ENCODE results near the gene SCART1. TPM values are rescaled to one million over a fixed set of nuclear protein-coding genes. Genes with fewer than 3 reads are reported as not detected.

SCART1 gene
- total RNA-seq: 1 to 10 TPM; 4.8 to 8.1 (median 6.1) TPM

- Histone ChIP-seq H3K27me3 (no peaks in the 10 kb centered on the region), H3K27ac (no peak within 1 kb of the TSS), H3K36me3 (peaks cover 0 to 36% (median 0%) of the 10 kb centered on the region in 3 donors), H3K4me3 (no peak within 1 kb of the TSS), H3K4me1 (no peaks in the 10 kb centered on the region), H3K9me3 (peaks cover 0 to 24% (median 7%) of the 10 kb centered on the region in 4 donors)
- TF ChIP-seq CTCF (IDR thresholded peaks at IDR 0.05): no peak
- no peak for TF ChIP-seq POLR2A (IDR thresholded peaks at IDR 0.05)
- TF ChIP-seq EP300 (IDR thresholded peaks at IDR 0.05): no peak
- DNase-seq (ENCODE audit: low spot score in 2 of 2): no peak
- WGBS, 2 donors: 65 to 84% methylated on average over 6 of the region's 11 CpGs
Observed at GRCh38 chr10:133453516-133454203, at the start of gene SCART1. TSS of gene SCART1 (plus strand) at chr10:133453945. CDS start at chr10:133453998, 53 bp downstream.

DNA sequence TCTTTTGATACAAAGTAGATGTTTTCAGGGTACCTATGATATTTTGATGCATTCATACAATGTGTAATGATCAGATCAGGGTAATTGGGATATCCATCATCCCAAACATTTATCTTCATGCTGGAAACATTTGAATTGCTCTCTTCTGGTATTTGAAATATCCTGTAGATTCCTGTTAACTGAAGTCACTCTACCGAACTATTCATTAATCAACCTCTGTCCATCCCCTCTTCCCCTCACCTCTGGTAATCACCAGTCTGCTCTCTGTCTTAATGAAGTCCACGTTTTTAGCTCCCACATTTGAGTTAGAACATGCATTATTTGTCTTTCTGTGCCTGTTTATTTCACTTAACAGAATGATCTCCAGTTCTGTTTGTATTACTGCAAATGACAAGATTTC is 48.5 kb upstream of the SCART1 start:
- Histone ChIP-seq H3K36me3 (peaks cover 0 to 96% (median 26%) of the 10 kb centered on the region in 3 donors), H3K9me3 (peaks cover 0 to 4% (median 0%) of the 10 kb centered on the region in 4 donors), H3K27me3 (no peaks in the 10 kb centered on the region), H3K27ac (no peak overlapping the region), H3K4me1 (peaks cover 0 to 3% (median 0%) of the 10 kb centered on the region in 4 donors), H3K4me3 (no peak overlapping the region)
- WGBS, 2 donors: 67 to 82% methylated on average over 2 of the region's 2 CpGs
- no peak for TF ChIP-seq EP300 (IDR thresholded peaks at IDR 0.05)
- TF ChIP-seq CTCF (IDR thresholded peaks at IDR 0.05): no peak
- no peak for TF ChIP-seq POLR2A (IDR thresholded peaks at IDR 0.05)
- no peak for DNase-seq (ENCODE audit: low spot score in 2 of 2)

DNA sequence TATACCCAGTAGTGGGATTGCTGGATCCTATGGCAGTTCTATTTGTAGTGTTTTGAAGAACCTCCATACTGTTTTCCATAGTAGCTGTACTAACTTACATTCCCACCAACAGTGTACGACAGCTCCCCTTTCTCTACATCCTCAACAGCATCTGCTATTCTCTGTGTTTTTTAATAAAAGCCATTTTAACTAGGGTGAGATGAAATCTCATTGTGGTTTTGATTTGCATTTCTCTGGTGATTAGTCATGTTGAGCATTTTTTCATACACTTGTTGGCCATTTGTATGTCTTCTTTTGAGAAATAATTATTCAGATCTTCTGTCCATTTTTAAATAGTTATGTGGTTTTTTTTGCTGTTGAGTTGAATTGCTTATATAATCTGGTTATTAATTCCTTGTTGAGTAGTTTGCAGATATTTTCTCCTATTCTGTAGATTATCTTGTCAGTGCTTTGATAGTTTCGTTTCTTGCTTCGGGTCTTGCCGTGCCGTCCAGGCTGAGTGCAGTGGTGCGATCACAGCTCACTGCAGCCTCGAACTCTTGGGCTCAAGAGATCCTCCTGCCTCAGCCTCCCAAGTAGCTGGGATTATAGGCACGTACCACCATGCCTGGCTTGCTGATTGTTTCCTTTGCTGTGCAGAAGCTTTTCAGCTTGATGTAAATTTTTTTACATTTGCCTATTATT is 47.8 kb upstream of the SCART1 start:
- H3K27me3 ChIP-seq: no peaks in the 10 kb centered on the region
- WGBS, 2 donors: 90 to 92% methylated on average over 8 of the region's 8 CpGs
- H3K4me3 ChIP-seq: no peak overlapping the region
- peaks cover 0 to 1% (median 0%) of the 10 kb centered on the region in 4 donors for H3K4me1 ChIP-seq
- no peak for DNase-seq (ENCODE audit: low spot score in 2 of 2)
- TF ChIP-seq CTCF (IDR thresholded peaks at IDR 0.05): no peak
- no peak for TF ChIP-seq POLR2A (IDR thresholded peaks at IDR 0.05)
- TF ChIP-seq EP300 (IDR thresholded peaks at IDR 0.05): no peak
- peaks cover 0 to 97% (median 27%) of the 10 kb centered on the region in 3 donors for H3K36me3 ChIP-seq
- H3K27ac ChIP-seq: no peak overlapping the region
- peaks cover 0 to 11% (median 0%) of the 10 kb centered on the region in 4 donors for H3K9me3 ChIP-seq

- H3K27me3 ChIP-seq: no peaks in the 10 kb centered on the region
- H3K36me3 ChIP-seq: peaks cover 3 to 90% (median 25%) of the 10 kb centered on the region in 3 donors
- peaks cover 0 to 36% (median 10%) of the 10 kb centered on the region in 4 donors for H3K9me3 ChIP-seq
- H3K27ac ChIP-seq: no peak overlapping the region
- no peak overlapping the region for H3K4me3 ChIP-seq
- H3K4me1 ChIP-seq: no peaks in the 10 kb centered on the region
- no peak for DNase-seq (ENCODE audit: low spot score in 2 of 2)
- no peak for TF ChIP-seq POLR2A (IDR thresholded peaks at IDR 0.05)
- TF ChIP-seq CTCF (IDR thresholded peaks at IDR 0.05): no peak
- TF ChIP-seq EP300 (IDR thresholded peaks at IDR 0.05): no peak
- WGBS, 2 donors: 98 to 99% methylated on average over 7 of the region's 7 CpGs
Observed at GRCh38 chr10:133411523-133412380, 42.0 kb upstream of the SCART1 start.
